Activated naive CD8-positive, alpha-beta T cell treated with anti-CD3 and anti-CD28 coated beads for 36 hours (primary cell): Measurements from ENCODE around the gene KLHL25. TPM values are rescaled to one million over a fixed set of nuclear protein-coding genes. Genes with fewer than 3 reads are reported as not detected.

Experiments used
- DNase-seq: peaks from one replicate; pipeline ENCODE4 v3.0.0; 2021
- H3K27ac Mint-ChIP-seq: one replicate; pipeline ENCODE4 v1.8.0; 2022; ENCODE audit warnings: mild to moderate bottlenecking, moderate library complexity, mixed read lengths
- H3K27me3 Mint-ChIP-seq: one replicate; pipeline ENCODE4 v1.8.0; 2022; ENCODE audit warnings: mild to moderate bottlenecking, mixed read lengths
- H3K36me3 Mint-ChIP-seq: one replicate; pipeline ENCODE4 v1.8.0; 2021; ENCODE audit warnings: mild to moderate bottlenecking, mixed read lengths
- H3K4me1 Mint-ChIP-seq: one replicate; pipeline ENCODE4 v1.8.0; 2021; ENCODE audit warnings: mixed read lengths
- H3K4me3 Mint-ChIP-seq: one replicate; pipeline ENCODE4 v1.8.0; 2022; ENCODE audit warnings: mild to moderate bottlenecking, moderate library complexity, mixed read lengths
- H3K9me3 Mint-ChIP-seq: one replicate; pipeline ENCODE4 v1.8.0; 2022; ENCODE audit warnings: mixed read lengths
- total RNA-seq, 2 experiments: library from RNA; stranded (reverse); gene quantifications; one replicate each; pipeline ENCODE4 v1.2.3, GENCODE V29; 2021

KLHL25 gene
- total RNA-seq, 2 experiments from 2014 or later, result 2.9 to 3.7 TPM

DNA sequence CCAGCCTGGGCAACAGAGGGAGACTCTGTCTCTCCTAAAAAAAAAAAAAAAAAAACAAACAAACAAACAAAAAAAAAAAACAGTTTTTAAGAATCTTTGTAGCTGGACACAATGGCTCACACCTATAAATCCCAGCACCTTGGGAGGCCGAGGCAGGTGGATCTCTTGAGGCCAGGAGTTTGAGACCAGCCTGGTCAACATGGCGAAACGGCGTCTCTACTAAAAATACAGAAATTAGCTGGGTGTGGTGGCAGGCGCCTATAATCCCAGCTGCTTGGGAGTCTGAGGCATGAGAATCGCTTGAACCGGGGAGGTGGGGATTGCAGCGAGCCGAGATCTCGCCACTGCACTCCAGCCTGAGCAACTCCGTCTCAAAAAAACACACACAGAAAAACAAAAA, 53.1 kb downstream of the KLHL25 start:
- Mint-ChIP-seq H3K9me3 (no peaks in the 10 kb centered on the region), H3K36me3 (peaks cover 17% of the 10 kb centered on the region), H3K27me3 (no peaks in the 10 kb centered on the region), H3K4me3 (no peak overlapping the region), H3K27ac (no peak overlapping the region), H3K4me1 (no peaks in the 10 kb centered on the region)
- no peak for DNase-seq

DNA sequence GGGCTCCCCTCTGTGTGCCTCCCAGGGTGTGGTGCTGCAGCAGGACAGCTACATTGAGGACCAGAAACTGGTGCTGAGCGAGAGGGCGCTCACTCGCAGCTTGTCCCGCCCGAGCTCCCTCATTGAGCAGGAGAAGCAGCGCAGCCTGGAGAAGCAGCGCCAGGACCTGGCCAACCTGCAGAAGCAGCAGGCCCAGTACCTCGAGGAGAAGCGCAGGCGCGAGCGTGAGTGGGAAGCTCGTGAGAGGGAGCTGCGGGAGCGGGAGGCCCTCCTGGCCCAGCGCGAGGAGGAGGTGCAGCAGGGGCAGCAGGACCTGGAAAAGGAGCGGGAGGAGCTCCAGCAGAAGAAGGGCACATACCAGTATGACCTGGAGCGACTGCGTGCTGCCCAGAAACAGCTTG, 53.7 kb downstream of the KLHL25 start:
- H3K27ac Mint-ChIP-seq, result no peak overlapping the region
- H3K9me3 Mint-ChIP-seq, result no peaks in the 10 kb centered on the region

DNA sequence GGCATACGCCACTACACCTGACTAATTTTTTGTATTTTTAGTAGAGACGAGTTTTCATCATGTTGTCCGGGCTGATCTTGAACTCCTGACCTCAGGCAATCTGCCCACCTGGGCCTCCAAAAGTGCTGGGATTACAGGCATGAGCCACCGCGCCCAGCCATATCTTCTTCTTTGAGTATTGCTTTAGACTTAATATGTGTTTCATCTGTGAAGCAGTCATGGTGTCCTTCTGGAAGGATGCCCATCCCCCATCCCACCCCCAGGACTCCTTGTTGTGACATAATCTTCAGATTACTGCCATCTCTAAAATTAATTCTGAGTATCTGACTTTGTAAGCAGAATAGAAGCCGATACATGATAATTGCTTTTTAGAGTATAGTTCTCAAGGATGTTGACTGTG, 57.7 kb downstream of the KLHL25 start:
- Mint-ChIP-seq H3K4me1 (no peaks in the 10 kb centered on the region), H3K27me3 (no peaks in the 10 kb centered on the region), H3K4me3 (no peak overlapping the region), H3K9me3 (peaks cover 10% of the 10 kb centered on the region), H3K36me3 (peaks cover 41% of the 10 kb centered on the region), H3K27ac (no peak overlapping the region)
- no peak for DNase-seq

More for the DNA sequence above, 53.7 kb downstream of the KLHL25 start:
- Mint-ChIP-seq H3K36me3 (peaks cover 18% of the 10 kb centered on the region), H3K4me1 (no peaks in the 10 kb centered on the region), H3K27me3 (no peaks in the 10 kb centered on the region), H3K4me3 (no peak overlapping the region)
- DNase-seq, result no peak

DNA sequence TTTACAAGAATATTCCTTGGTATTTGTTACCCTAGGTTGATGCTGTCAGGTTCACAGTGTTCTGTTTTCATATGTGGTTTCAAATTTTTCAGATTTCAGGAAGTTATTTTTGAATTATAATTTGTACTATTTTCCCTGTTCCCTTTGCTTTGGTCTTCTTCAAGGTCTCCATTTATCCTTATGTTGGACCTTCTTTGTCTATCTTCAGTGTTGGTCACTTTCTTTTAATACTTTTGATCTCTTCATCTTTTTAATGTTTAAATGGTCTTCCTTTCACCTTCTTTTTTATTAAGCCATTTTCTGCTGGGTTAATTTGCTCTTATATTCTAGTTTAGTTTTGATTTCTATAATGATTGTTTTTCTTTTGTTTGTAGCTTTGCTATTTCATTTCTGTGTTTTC, 61.3 kb downstream of the KLHL25 start:
- peaks cover 8% of the 10 kb centered on the region for H3K4me1 Mint-ChIP-seq
- H3K9me3 Mint-ChIP-seq, result peaks cover 10% of the 10 kb centered on the region
- no peak overlapping the region for H3K4me3 Mint-ChIP-seq
- H3K27ac Mint-ChIP-seq, result no peak overlapping the region
- DNase-seq, result no peak
- no peaks in the 10 kb centered on the region for H3K27me3 Mint-ChIP-seq
- peaks cover 43% of the 10 kb centered on the region for H3K36me3 Mint-ChIP-seq

DNA sequence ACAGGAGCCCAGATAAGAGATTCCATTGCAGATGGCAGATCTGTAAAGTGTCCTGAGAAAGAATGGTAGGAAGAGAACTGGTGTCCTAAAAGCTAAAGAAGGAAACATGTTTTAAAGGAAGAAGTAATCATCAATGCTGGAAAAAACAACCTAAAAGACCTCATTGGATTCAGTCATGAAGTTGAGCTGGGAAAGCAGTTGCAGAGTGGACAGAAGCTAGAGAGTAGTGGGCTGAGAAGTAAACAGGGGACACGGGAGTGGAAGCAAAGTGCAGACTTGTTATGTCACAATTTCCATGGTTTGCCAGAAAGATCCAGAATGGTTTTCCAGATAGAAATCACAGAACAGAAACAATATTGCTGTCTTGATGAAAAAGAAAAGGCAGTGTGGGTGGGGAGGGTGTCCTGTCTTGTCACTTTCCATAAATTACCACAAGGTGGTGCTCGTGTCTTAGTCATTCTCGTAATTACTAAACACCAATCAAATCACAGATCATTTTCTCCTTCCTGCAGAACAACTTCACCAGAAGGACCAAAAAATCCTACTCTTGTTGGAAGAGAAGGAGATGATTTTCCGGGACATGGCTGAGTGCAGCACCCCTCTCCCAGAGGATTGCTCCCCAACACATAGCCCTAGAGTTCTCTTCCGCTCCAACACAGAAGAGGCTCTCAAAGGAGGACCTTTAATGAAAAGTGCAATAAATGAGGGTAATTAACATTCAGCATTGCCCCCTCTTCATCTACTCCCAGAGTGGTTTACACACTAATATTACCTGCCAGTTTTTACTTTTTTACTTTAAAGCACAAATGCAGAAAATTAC, 64.5 kb downstream of the KLHL25 start:
- DNase-seq, result peak; percentile 29
- no peak overlapping the region for H3K4me3 Mint-ChIP-seq

DNA sequence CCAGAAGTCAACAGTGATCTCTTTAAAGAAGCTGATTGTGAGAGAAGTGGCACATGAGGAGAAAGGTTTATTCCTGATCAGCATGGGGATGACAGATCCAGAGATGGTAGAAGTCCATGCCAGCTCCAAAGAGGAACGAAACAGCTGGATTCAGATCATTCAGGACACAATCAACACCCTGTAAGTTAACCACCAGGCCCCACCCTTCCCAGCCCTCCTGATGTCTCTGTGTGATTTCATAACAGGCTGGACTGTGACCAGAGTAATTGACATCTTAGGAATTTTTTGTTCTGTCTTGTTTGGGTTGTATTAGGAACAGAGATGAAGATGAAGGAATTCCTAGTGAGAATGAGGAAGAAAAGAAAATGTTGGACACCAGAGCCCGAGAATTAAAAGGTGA, 67.7 kb downstream of the KLHL25 start:
- no peaks in the 10 kb centered on the region for H3K9me3 Mint-ChIP-seq
- peaks cover 25% of the 10 kb centered on the region for H3K36me3 Mint-ChIP-seq
- H3K27me3 Mint-ChIP-seq, result no peaks in the 10 kb centered on the region
- no peak for DNase-seq
- H3K4me3 Mint-ChIP-seq, result no peak overlapping the region
- H3K27ac Mint-ChIP-seq, result peak overlapping the region; percentile 61
- H3K4me1 Mint-ChIP-seq, result peaks cover 17% of the 10 kb centered on the region

More for the DNA sequence above, 64.5 kb downstream of the KLHL25 start:
- Mint-ChIP-seq H3K27me3 (no peaks in the 10 kb centered on the region), H3K27ac (peak overlapping the region; percentile 62), H3K36me3 (peaks cover 39% of the 10 kb centered on the region), H3K4me1 (peaks cover 8% of the 10 kb centered on the region), H3K9me3 (peaks cover 10% of the 10 kb centered on the region)

DNA sequence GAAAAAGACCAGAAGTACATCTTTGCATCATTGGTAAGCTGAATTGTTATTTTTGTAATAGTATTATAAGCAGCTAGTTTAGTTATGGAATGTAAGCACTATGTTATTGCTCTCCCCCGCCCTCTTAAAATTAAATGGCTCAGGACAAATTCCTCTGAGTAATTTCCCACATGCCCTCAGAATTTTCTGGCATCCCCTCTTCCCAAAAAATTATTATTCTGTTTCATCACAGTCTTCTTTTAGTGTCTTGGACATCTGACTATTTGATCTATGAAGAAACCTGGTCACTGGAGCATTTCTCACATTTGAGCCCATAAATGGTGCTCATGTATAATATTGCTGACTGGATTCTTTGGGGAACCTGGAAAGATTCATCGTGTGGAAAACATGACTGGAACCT, 68.3 kb downstream of the KLHL25 start:
- H3K4me1 Mint-ChIP-seq, result peaks cover 17% of the 10 kb centered on the region
- no peaks in the 10 kb centered on the region for H3K27me3 Mint-ChIP-seq
- no peak for DNase-seq
- peak overlapping the region; percentile 7 for H3K27ac Mint-ChIP-seq
- H3K36me3 Mint-ChIP-seq, result peaks cover 23% of the 10 kb centered on the region
- H3K4me3 Mint-ChIP-seq, result no peak overlapping the region
- H3K9me3 Mint-ChIP-seq, result no peaks in the 10 kb centered on the region

DNA sequence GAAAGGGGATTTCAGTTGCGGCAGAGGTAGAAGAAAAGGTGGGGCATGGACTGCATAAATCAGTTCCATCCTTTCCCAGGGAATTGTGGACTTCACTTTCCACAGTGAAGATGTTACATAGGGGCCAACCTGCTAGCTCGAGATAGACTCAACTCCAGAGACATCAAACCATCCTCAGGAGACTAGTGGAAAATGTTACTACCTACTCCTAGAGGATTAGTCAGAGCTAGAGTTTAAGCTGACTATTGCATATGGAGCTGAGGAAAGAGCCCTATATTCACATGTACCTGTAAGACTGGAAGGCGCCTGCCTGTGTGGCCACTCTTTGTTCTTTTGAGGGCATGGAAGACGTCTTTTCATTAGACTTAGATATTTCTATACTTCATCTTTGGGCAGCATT, 69.2 kb downstream of the KLHL25 start:
- Mint-ChIP-seq H3K4me3 (no peak overlapping the region), H3K9me3 (no peaks in the 10 kb centered on the region), H3K27me3 (no peaks in the 10 kb centered on the region), H3K36me3 (peaks cover 25% of the 10 kb centered on the region), H3K4me1 (peaks cover 23% of the 10 kb centered on the region), H3K27ac (peak overlapping the region; percentile 40)
- no peak for DNase-seq

DNA sequence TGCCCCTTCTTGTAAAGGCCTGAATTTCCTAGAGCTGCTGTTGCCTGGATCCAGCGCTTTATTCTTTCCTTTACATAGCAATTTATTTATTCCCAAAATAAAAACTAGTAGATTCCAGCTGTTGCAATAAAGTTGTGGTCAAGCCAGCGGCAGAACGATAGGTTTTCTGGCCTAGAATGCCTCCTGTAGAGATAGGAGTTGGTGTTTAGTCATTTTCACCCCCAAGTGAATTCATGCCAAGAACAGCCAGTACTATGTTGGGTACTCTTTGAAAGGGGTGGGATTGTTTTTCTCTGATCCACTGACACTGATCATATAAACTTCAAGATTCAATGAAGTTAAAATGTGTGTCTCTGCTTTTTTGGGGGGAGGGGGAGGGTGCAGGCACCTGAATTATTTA, 69.7 kb downstream of the KLHL25 start:
- Mint-ChIP-seq H3K4me1 (peaks cover 24% of the 10 kb centered on the region), H3K36me3 (peaks cover 24% of the 10 kb centered on the region), H3K4me3 (no peak overlapping the region), H3K27me3 (no peaks in the 10 kb centered on the region), H3K9me3 (no peaks in the 10 kb centered on the region), H3K27ac (peak overlapping the region; percentile 92)
- DNase-seq, result no peak

DNA sequence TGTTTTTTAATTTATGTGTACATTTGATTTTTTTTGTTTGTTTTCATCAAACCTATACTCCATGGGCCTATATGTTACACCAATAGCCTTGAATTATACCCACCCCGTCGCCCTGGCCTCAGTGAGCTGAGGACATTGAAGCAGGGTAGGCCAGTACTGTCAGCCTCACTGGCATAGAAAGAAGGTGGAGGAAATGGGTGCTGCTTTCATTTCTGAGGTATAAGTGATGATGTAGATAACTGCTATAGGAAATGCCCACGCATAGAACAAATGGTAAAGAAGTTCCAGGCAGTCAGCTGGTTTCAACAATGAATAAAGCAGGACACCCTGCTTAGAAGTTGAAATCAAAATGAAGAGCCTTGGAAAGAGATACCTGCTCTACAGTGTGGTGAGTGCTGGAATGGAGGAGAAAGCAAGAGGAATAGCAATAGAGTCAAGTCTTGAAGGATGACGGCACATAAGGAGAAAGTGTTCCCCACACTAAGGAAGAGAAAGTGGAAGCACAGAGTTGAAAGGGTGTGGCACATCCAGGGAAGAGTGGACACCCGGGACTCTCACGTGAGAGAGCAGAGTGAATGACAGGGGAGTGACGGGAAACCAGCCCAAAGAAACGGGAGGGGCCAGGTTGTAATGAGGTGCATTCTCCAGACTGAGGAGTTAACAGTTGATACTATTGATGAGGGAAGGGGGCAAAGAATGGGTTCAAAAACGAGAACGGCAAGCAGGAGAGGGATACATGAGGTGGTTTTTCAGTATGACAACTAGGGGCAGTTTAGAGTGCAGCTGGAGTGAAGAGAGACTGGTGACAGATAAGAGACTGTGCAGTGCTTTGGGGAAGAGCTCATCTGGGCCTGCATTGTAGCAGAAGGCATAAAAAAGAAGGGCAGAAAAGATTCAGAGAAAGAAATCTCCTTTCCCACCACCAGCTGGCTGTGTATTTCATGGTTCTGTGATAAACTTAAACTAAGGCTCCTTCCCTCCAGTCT, 70.5 kb downstream of the KLHL25 start:
- peak overlapping the region; percentile 92 for H3K27ac Mint-ChIP-seq
- DNase-seq, result no peak
- H3K4me1 Mint-ChIP-seq, result peaks cover 23% of the 10 kb centered on the region
- H3K27me3 Mint-ChIP-seq, result no peaks in the 10 kb centered on the region
- peak overlapping the region; percentile 36 for H3K4me3 Mint-ChIP-seq
- no peaks in the 10 kb centered on the region for H3K9me3 Mint-ChIP-seq
- peaks cover 23% of the 10 kb centered on the region for H3K36me3 Mint-ChIP-seq

DNA sequence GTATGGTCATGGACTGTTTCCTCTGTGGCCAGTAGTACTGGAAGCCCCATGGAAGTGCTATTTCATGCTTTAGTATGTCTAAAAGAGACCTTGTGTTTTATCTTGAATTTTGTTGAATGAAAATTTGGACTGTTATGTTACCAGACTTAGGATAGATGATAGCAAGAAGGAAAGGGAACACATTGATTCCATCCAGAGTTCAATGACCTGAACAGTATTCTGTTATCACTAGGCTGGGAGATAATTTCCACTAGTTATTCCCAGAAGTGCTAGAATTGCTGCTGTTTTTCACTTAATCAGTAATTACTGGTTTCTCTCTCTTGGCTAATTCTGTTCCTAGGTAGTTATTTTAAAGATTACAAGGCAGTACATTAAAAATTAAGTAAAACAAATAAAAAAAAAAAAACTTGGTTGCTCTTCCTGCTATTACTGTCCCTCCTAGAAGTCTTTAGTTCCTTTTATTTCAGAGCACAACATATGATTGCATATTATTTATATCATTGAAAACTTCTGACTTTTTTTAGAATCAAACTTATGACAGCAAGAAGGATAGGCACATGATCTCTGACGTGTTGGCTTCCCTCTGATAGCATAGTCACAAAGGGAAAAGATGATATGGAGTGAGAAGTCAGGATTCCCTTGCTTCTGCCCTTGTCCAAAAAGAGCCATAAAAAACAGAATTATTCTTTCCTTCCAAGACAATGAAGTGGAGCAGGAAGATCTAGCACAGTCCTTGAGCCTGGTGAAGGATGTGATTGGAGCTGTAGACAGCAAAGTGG, 72.2 kb downstream of the KLHL25 start:
- Mint-ChIP-seq H3K4me3 (no peak overlapping the region), H3K4me1 (peaks cover 25% of the 10 kb centered on the region), H3K27me3 (no peaks in the 10 kb centered on the region), H3K27ac (peak overlapping the region; percentile 1), H3K36me3 (peaks cover 30% of the 10 kb centered on the region), H3K9me3 (no peaks in the 10 kb centered on the region)
- DNase-seq, result no peak

DNA sequence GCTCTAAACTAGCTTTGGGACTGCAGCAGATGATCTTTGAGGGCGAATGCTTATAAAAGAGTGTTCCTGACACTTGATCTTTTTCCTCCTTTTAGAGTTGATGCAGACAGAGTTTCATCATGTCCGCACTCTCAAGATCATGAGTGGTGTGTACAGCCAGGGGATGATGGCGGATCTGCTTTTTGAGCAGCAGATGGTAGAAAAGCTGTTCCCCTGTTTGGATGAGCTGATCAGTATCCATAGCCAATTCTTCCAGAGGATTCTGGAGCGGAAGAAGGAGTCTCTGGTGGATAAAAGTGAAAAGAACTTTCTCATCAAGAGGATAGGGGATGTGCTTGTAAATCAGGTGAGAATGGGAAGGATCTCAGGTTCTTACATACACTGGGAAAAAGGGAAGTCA, 75.7 kb downstream of the KLHL25 start:
- Mint-ChIP-seq H3K27ac (peak overlapping the region; percentile 56), H3K36me3 (peaks cover 32% of the 10 kb centered on the region), H3K9me3 (no peaks in the 10 kb centered on the region), H3K4me1 (peaks cover 29% of the 10 kb centered on the region), H3K4me3 (no peak overlapping the region), H3K27me3 (no peaks in the 10 kb centered on the region)
- DNase-seq, result no peak

DNA sequence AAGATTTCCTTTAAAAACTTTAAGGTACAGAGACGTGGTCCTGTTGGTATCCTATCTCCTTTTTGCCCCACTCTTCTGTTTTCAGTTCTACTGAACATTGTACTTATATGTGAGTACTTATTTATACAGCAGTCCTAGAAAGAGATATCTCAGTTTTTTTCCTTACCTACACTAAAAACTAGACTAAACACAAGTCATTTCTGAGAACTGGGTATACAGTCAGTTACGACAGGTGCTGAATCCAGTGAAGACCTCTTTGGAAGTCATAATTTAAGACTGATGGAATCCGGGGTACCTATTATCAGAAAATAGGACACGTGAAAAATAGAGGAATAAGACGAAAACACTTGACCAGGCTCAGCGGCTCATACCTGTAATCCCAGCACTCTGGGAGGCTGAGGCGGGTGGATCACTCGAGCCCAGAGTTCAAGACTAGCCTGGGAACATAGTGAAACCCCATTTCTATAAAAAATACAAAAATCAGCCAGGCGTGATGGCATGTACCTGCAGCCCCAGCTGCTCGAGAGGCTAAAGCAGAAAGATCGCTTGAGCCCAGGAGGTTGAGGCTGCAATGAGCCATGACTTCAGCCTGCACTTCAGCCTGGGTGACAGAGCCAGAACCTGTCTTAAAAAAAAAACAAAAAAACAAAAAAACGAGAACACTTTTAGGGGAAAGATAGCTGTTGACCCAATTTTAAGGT, 76.3 kb downstream of the KLHL25 start:
- H3K4me3 Mint-ChIP-seq, result no peak overlapping the region

DNA sequence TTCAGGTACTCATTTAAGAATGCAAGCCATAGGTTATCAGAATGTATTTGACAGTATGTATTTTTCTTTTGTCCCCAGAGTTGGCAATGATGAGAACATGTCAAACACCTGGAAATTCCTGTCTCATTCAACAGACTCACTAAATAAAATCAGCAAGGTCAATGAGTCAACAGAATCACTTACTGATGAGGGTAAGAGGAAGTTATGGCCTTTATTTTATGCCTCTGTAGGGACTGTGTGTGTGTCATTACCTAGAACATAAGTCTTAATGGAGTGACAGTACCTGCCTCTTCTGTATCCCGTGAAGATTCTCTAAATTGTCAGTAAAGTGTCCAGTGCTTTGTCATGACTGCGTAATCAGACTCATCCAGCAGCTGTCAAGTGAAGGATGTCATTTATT, 77.5 kb downstream of the KLHL25 start:
- Mint-ChIP-seq H3K9me3 (no peaks in the 10 kb centered on the region), H3K36me3 (peaks cover 37% of the 10 kb centered on the region), H3K27ac (peak overlapping the region; percentile 55), H3K27me3 (no peaks in the 10 kb centered on the region), H3K4me3 (no peak overlapping the region), H3K4me1 (peaks cover 33% of the 10 kb centered on the region)
- DNase-seq, result no peak

More for the DNA sequence above, 76.3 kb downstream of the KLHL25 start:
- Mint-ChIP-seq H3K4me1 (peaks cover 27% of the 10 kb centered on the region), H3K27ac (peak overlapping the region; percentile 56), H3K9me3 (no peaks in the 10 kb centered on the region), H3K36me3 (peaks cover 36% of the 10 kb centered on the region), H3K27me3 (no peaks in the 10 kb centered on the region)
- DNase-seq, result no peak
